Thoracic aorta (tissue), 2 donors: ENCODE results near the gene CNTNAP2. TPM values are rescaled to one million over a fixed set of nuclear protein-coding genes. Genes with fewer than 3 reads are reported as not detected.

ENCODE experiments used
- ATAC-seq: fragments of 150-250 bp; one replicate; pipeline ENCODE4 v1.8.0; 2017; ENCODE audit warnings: low read depth; ENCODE audit not compliant: insufficient number of reproducible peaks, low FRiP score
- DNase-seq: peaks from one replicate; pipeline ENCODE4 v3.0.0-alpha.2; 2020; ENCODE audit warnings: low spot score
- H3K27ac ChIP-seq, 2 donors: fragments of 200-600 bp; sonication (generic); 1 replicate in 1 of 2; 2 replicates in 1 of 2; pipeline ENCODE4 v1.5.1; 2016; ENCODE audit warnings: mild to moderate bottlenecking in 2 of 2, moderate library complexity in 2 of 2
- H3K27me3 ChIP-seq: fragments of 200-600 bp; sonication (generic); replicated peaks from 2 replicates; pipeline ENCODE4 v1.6.0; 2016; ENCODE audit warnings: mild to moderate bottlenecking; ENCODE audit not compliant: insufficient read depth
- H3K36me3 ChIP-seq: fragments of 200-600 bp; sonication (generic); one replicate; pipeline ENCODE4 v1.5.1; 2016
- H3K4me1 ChIP-seq, 2 donors: fragments of 200-600 bp; sonication (generic); 1 replicate in 1 of 2; 2 replicates in 1 of 2; pipeline versions ENCODE4 v1.5.1 to v1.6.0; 2016; ENCODE audit warnings: low read depth in 2 of 2, mild to moderate bottlenecking in 1 of 2; ENCODE audit not compliant: control insufficient read depth in 1 of 2
- H3K4me3 ChIP-seq: fragments of 200-600 bp; sonication (generic); 2 replicates; pipeline ENCODE4 v1.5.1; 2016; ENCODE audit warnings: mild to moderate bottlenecking
- H3K9me3 ChIP-seq: fragments of 200-600 bp; sonication (generic); 2 replicates; pipeline ENCODE4 v1.5.1; 2016
- CTCF ChIP-seq: fragments of 200-600 bp; sonication (generic); IDR thresholded peaks from one replicate; pipeline ENCODE4 v1.5.1; 2019; ENCODE audit warnings: antibody characterized with exemption
- total RNA-seq, 2 donors: library from RNA; depleted of rRNA; stranded (reverse); fragments of >200 nt; gene quantifications; one replicate each; pipeline versions ENCODE4 v1.1.0 to v1.2.3, GENCODE V29; 2016

Gene CNTNAP2
- total RNA-seq, 2 donors from 2014 or later, result not detected

- no peak for DNase-seq
- TF ChIP-seq CTCF, result no peak
- Histone ChIP-seq H3K9me3 (no peaks in the 10 kb centered on the region), H3K27me3 (no peaks in the 10 kb centered on the region), H3K36me3 (no peaks in the 10 kb centered on the region), H3K4me3 (no peak overlapping the region), H3K27ac (no peak overlapping the region), H3K4me1 (no peaks in the 10 kb centered on the region)
- ATAC-seq, result no peak
Observed at GRCh38 chr7:146539836-146540235, 423.2 kb downstream of the CNTNAP2 start.

GRCh38 chr7:146542101-146542500, 425.5 kb downstream of the CNTNAP2 start:
- Histone ChIP-seq H3K27ac (no peak overlapping the region), H3K9me3 (no peaks in the 10 kb centered on the region), H3K36me3 (no peaks in the 10 kb centered on the region), H3K4me3 (no peak overlapping the region), H3K27me3 (no peaks in the 10 kb centered on the region), H3K4me1 (no peaks in the 10 kb centered on the region)
- no peak for TF ChIP-seq CTCF
- ATAC-seq (no peak), DNase-seq (no peak)

- H3K4me1 ChIP-seq, result no peaks in the 10 kb centered on the region
- H3K36me3 ChIP-seq, result no peaks in the 10 kb centered on the region
- no peaks in the 10 kb centered on the region for H3K27me3 ChIP-seq
- DNase-seq (no peak), ATAC-seq (no peak)
- H3K27ac ChIP-seq, result no peak overlapping the region
- TF ChIP-seq CTCF, result no peak
- no peak overlapping the region for H3K4me3 ChIP-seq
- no peaks in the 10 kb centered on the region for H3K9me3 ChIP-seq
Observed at GRCh38 chr7:146544748-146545147, 428.1 kb downstream of the CNTNAP2 start.

- Histone ChIP-seq H3K4me3 (no peak overlapping the region), H3K4me1 (no peaks in the 10 kb centered on the region), H3K9me3 (no peaks in the 10 kb centered on the region), H3K27me3 (no peaks in the 10 kb centered on the region), H3K36me3 (no peaks in the 10 kb centered on the region), H3K27ac (no peak overlapping the region)
- no peak for TF ChIP-seq CTCF
- DNase-seq (no peak), ATAC-seq (no peak)
Observed at GRCh38 chr7:146548816-146549215, 432.2 kb downstream of the CNTNAP2 start.

GRCh38 chr7:146554556-146554955, 438.0 kb downstream of the CNTNAP2 start:
- no peak for TF ChIP-seq CTCF
- no peak for ATAC-seq
- no peaks in the 10 kb centered on the region for H3K36me3 ChIP-seq
- no peak overlapping the region for H3K27ac ChIP-seq
- H3K4me1 ChIP-seq, result no peaks in the 10 kb centered on the region
- no peak overlapping the region for H3K4me3 ChIP-seq
- DNase-seq, result no peak
- no peaks in the 10 kb centered on the region for H3K9me3 ChIP-seq
- no peaks in the 10 kb centered on the region for H3K27me3 ChIP-seq
